Measurements from ENCODE around the gene RAE1.

Gene RAE1

DNA sequence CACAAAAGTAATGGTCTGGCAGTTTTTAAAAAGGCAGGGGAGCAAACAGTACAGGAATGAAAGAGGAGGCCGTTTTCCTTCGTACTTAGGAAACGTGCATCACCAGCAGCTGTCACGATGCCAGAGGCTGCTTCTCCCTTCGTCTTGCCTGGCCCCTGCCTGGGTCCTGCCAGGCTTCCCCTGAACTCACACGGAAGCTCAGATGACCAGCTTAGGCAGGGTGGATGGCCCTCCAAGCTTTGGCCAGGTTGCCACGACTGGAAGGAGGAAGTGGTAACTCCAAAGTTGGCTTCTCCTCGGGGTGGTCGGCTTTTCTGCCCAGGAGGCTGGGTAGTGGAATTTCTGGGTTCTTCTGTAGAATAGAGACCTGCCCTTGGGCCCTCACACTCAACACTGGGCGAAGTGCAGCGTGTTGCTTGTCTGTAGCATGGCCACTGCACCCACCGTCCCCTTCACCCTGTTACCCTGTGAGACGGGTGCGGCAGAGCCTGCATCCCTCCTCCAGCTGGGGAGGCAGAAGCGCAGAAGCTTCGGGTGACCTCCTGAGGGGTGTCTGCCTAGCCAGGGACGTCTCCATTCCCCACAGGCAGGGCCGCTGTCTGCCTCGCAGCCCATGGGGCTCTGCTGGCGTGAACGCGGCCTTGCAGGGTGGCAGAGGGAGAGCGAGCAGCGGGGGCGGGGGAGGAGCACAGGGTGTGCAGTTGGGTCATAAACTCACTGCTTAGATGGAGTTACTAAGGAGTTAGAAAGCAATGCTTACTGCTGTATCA, 21.7 kb downstream of the RAE1 start:
- no peak for DNase-seq

DNA sequence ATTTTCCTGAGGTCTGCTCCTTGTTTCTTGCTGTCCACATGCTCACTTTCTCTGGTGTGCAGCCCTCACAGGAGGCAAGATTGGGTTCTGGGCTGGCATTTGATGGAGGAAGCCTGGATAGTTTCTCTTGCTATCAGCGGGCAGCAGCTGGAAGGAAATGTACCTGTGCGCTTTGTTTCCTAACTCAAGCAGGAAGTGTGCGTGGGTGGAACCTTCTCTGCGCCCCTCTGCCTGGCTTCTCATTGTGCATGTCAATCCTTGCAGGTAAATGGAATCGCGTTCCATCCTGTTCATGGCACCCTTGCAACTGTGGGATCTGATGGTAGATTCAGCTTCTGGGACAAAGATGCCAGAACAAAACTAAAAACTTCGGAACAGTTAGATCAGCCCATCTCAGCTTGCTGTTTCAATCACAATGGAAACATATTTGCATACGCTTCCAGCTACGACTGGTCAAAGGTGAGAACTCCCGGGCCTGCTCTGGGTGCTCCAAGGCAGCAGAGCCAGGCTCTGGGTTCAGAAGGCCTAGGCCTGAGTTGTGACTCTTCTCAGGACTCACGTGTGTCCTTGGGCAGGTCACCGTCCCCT, 23.4 kb downstream of the RAE1 start:
- DNase-seq: no peak

GRCh38 chr20:57374931-57375651, 24.0 kb downstream of the RAE1 start:
- no peak for DNase-seq

GRCh38 chr20:57375652-57376230, 24.7 kb downstream of the RAE1 start:
- no peak for DNase-seq

- no peak for DNase-seq
Observed at GRCh38 chr20:57377350-57377749, 26.3 kb downstream of the RAE1 start.

- DNase-seq: no peak
Observed at GRCh38 chr20:57378107-57378506, 27.1 kb downstream of the RAE1 start.

DNA sequence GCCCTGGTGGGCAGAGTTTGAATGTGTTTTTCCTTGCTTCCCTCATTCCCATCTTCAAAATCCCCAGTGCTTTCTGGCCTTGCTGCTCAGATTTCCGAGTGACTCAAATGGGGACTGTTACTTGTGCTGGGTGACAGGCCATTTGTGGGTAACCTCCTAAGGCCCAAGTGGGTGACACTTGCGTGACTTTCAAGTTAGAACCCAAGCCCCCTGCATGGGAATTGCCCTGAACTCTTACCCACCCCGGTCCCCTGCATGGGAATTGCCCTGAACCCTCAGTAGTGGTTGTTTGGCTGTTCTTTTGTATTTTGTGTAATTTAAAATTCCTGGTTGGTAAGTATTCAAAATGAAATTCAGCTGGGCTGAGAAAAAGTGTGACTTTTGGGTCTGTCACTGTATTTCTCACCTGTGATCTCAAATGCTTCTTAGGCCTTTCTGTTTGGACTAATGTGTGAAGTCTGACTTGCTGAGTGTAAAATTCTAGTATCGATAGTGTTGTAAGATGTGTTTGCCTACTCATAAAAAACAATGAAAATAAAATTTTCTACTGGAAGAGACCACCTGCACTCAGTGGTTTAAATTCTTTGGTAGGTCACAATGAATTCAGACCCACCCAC, 27.7 kb downstream of the RAE1 start:
- no peak for DNase-seq

DNA sequence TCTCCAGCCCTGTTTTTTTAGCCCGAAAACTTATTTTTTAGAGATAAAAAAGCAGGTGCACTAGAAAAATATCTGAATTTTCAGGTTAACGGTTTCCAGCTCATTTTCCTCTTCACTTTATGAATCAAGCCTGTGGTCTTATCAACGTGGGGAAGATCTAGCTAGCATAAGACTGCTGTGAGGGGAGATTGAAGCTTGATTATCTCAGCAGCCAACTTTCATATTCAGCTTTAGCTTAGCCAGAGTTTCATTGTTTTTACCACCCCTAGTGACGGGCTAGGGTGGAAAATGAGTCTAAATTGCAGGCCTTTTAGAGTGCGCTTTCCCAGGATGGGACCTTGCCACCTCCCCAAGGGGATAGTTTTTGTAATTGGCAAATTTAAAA, 28.2 kb downstream of the RAE1 start:
- DNase-seq: no peak

DNA sequence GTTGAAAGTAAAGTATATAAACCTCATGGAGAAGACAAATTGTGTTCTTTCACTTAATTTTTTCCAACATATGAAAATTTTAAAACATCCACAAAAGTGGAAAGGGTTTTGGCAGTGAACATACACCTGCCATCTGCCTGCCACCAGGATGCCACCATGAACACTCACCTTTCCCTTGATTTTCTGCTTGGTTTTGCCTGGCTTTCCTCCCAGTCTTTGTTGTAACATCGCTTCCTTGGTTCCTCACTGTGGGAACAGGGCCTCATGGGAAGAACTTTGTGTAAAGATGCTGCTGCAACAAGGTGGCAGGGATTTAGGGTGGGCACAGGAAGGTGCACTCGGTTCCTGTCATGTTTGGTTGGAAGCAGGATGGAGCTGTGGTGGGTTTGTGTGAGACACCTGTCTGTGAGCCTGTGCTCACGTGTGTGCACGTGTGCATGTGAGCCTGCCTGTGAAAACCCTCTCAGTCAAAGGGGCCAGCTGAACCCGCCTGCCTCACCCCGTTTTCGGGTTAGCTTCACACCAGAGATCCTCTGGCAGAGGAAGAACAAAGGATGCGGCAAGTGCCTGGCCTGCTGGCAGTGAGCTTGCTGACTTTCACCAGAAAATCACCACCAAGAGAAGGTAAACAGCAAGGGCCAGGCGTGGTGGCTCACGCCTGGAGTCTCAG, 29.2 kb downstream of the RAE1 start:
- no peak for DNase-seq

DNA sequence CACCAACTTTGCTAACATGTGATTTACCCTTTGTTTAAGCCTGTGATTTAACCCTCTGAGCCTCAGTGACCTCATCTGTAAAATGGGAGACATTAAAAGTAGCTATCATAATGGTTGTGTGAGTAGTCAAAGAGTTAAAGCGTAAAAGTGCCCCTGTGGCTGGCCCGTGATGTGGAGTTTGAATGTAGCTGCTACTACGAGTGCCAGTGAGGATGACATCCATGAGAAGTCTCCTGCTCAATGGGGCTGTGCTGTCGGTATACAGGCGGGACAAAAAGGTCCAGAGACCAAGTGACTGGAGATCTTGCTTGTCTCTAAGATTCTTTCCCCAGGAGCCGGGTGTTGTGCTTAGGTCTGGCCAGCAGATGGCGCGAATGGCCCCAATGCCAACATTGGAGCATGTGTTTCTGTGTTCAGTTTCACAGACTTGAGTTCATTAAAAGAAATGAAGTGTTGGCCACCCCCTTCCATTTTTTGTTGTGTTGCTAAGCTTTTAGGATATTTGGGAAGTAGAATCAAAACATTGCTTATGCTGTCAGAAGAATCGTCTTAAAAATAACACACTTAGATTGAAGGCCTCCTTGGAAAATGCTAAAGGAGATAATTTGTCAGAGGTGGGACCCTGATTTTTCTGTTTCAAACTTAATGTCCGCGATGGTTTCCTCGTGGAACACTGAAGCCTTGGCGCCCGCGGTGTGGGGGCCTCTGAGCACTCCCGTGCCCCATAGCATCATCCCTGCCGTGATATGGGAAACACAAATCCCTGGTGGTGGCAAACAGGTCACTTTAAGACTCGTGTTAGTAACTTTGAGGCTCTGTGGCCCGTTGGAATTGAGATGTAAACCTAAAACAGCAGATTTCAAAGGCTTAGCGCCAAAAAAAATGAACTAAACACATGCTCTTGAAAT, 30.8 kb downstream of the RAE1 start:
- DNase-seq: peak; percentile 74

DNA sequence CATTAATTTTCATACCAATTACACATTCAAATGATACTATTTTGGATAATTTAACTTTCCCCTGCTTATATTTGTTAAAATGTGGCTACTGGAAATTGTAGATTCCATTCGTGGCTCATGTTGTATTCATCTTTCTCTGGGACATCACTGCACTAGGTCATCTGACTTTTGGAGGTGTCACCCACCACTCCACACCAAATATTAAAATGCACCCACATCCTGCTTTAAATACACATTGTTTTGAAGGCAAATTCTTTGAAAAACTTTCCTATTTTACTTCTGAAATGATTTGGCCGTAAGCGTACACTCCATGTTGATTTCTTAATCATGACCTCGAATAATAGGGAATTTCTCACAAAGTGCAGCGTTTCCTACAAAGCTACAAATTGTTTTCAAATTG, 31.5 kb downstream of the RAE1 start:
- no peak for DNase-seq

DNA sequence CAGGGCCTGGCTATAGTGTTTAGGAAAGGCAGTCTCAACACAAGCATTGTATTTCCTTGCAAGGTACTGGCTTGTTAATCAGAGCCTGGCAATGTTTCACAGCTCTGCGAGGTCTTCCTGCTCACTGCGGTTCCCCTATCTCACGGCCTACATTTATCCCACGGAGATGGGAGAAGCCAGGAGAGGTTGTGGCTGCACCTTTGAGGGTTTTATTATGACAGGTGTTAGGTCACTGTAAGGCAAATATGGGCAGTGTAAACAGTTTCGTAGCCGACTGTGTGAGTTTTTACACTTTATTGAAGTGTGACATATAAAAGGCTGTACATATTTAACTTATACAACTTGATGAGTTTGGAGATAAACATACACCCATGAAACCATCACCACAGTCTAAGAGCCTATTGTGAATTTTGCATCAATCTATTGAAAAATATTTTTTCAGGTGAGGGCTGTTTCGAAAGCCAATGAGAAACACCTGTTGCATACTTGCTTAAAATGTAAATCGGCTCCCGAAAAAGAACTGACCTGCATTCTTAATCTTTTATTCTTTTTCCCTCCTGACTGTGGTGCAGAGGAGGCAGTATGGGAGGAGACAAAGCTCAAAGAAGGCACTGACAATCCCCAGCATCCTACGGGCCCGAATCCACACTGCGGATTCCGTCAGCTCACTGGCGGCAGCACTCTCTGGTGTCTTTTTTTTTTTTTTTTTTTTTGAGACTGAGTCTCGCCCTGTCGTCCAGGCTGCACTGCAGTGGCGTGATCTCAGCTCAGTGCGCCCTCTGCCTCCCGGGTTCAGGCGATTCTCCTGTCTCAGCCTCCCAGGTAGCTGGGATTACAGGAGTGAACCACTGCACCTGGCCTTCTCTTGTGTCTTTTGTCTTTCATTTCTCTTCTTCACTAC, 32.6 kb downstream of the RAE1 start:
- no peak for DNase-seq

DNA sequence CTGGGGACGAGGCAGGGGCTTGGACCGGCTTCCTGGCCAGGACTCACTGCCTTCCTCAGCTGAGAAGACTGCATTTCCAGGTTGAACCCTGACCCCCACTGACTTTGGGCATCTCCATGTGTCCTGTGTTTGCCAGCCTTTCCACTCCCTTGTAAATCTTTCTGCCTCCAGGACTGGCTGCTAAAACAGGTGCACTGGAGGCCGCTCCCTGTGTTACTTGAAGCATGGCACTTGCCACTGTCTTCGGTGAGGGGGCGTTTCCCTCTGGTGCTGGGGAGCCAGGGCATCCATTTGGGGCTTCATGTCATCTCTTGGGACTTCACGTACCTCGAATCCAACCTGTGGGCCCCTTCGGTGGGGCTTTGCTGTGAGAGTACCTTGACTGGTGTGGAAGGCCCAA, 33.4 kb downstream of the RAE1 start:
- no peak for DNase-seq

DNA sequence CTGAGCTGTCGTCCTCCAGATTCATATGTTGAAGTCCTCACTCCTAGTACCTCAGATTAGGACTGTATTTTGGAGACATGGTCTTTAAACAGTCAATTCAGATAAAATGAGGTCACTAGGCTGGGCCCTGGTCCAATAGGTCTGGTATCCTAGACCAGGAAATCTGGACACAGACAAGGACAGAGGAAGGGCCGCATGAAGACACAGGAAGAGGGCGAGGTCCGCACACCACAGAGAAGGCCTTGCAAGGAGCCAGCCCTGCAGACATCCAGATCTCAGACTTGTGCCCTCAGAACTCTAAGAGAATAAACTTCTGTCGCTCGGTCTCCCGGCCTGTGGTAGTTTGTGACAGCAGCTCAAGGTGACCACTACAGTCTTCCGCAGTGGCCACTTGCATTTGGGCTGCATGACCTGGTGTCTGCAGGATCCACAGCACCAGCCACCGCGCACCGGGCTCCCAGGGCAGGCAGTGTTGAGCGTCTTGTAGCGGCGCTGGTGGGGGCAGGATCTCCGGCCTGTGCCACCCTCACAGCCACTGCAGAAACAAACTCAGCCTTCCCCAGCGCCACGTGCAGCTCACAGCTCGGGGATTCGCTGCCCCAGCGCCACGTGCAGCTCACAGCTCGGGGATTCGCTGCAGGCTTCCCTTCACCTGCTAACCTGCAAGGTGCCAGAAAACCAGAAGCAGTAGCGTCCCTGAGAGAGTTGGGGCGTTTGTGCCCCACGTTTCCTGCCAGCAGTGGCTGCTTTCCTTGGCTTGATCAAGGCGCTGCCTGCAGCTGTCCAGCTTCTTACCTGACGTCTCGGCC, 34.1 kb downstream of the RAE1 start:
- DNase-seq: no peak

- no peak for DNase-seq
Observed at GRCh38 chr20:57385940-57386339, 34.9 kb downstream of the RAE1 start.

GRCh38 chr20:57386762-57387161, 35.7 kb downstream of the RAE1 start:
- no peak for DNase-seq

GRCh38 chr20:57387463-57387862, 36.4 kb downstream of the RAE1 start:
- DNase-seq: no peak

- no peak for DNase-seq
Observed at GRCh38 chr20:57387945-57388371, 36.9 kb downstream of the RAE1 start.

- DNase-seq: peak; percentile 55
Observed at GRCh38 chr20:57388953-57389694, 38.1 kb downstream of the RAE1 start.

All from activated effector memory CD4-positive, alpha-beta T cell treated with Interleukin-2 at 50 U/mL for 16 hours (primary cell).